RWPE1 (cell line): ENCODE results near the gene C6orf163.

ENCODE experiments used
- CTCF ChIA-PET: fragments of 350-600 bp; sonication (Branson Sonifier 250); formaldehyde crosslinking; extraction: SDS; loops from one replicate; lab custom pipeline; 2021; lab: Yijun Ruan, JAX
- POLR2A ChIA-PET: fragments of 400-600 bp; formaldehyde crosslinking; extraction: SDS; loops from one replicate; lab custom pipeline; 2020; ENCODE audit warnings: antibody characterized with exemption; ENCODE audit not compliant: low non-redundant PET; lab: Yijun Ruan, JAX
- DNase-seq: peaks from one replicate; pipeline ENCODE4 v3.0.0; 2012; ENCODE audit warnings: low spot score
- H3K27ac ChIP-seq: fragments of 450-650 bp; 2 replicates; pipeline ENCODE4 v1.5.1; 2017
- CTCF ChIP-seq: fragments of 450-650 bp; conservative IDR thresholded peaks from 2 replicates; pipeline ENCODE4 v1.5.1; 2017; ENCODE audit warnings: low read depth, mild to moderate bottlenecking

C6orf163 gene

GRCh38 chr6:87349896-87350295 is 5.3 kb downstream of the C6orf163 start:
- no peak for DNase-seq
- H3K27ac ChIP-seq = no peak overlapping the region
- no peak for TF ChIP-seq CTCF
- CTCF ChIA-PET = interaction anchor here (0.5 kb wide), 1 partner anchor 1314 kb away, joined by 3 read pairs; no protein-coding TSS in a partner anchor
- POLR2A ChIA-PET = no interaction called here

GRCh38 chr6:87350516-87350915 is 5.9 kb downstream of the C6orf163 start:
- TF ChIP-seq CTCF = no peak
- ChIA-PET POLR2A (no interaction called here), CTCF (interaction anchor here (1.1 kb wide), 1 partner anchor 43 kb away, joined by 4 read pairs; no protein-coding TSS in a partner anchor)
- DNase-seq = no peak
- no peak overlapping the region for H3K27ac ChIP-seq

- ChIA-PET POLR2A (no interaction called here), CTCF (interaction anchor here (1.1 kb wide), 1 partner anchor 42 kb away, joined by 4 read pairs; no protein-coding TSS in a partner anchor)
- no peak for TF ChIP-seq CTCF
- no peak for DNase-seq
- H3K27ac ChIP-seq = no peak overlapping the region
These were observed 7.0 kb downstream of the C6orf163 start for GRCh38 chr6:87351583-87351982.

GRCh38 chr6:87356181-87356580 is 11.6 kb downstream of the C6orf163 start:
- CTCF ChIA-PET = no interaction called here
- no peak for DNase-seq
- no peak overlapping the region for H3K27ac ChIP-seq
- POLR2A ChIA-PET = no interaction called here
- TF ChIP-seq CTCF = no peak

- no peak overlapping the region for H3K27ac ChIP-seq
- ChIA-PET CTCF (no interaction called here), POLR2A (no interaction called here)
- no peak for DNase-seq
- no peak for TF ChIP-seq CTCF
These were observed 13.0 kb downstream of the C6orf163 start for GRCh38 chr6:87357479-87358196.

GRCh38 chr6:87364602-87365252 is 20.1 kb downstream of the C6orf163 start:
- POLR2A ChIA-PET = no interaction called here
- H3K27ac ChIP-seq = no peak overlapping the region
- no peak for TF ChIP-seq CTCF
- no peak for DNase-seq
- CTCF ChIA-PET = interaction anchor here (0.7 kb wide), 1 partner anchor 33 kb away, joined by 4 read pairs; no protein-coding TSS in a partner anchor
